Measurements from ENCODE around the gene GNB4. TPM values are rescaled to one million over a fixed set of nuclear protein-coding genes. Genes with fewer than 3 reads are reported as not detected.

The GNB4 gene
- total RNA-seq, 120 experiments from 2014 or later: 10.8 to 30.8 (median 20.6) TPM

Other genes with a start within 250 kb of the GNB4 start
- 1 to 10 TPM; 2.0 to 8.5 (median 3.6) TPM for gene KCNMB3, start 200.4 kb downstream of the GNB4 start, total RNA-seq
- 10 to 100 TPM; 23.7 to 44.6 (median 31.9) TPM for gene ZNF639, start 128.4 kb downstream of the GNB4 start, total RNA-seq
- gene MFN1, start 103.8 kb downstream of the GNB4 start, total RNA-seq: 10 to 100 TPM; 33.7 to 79.8 (median 60.2) TPM
- 10 to 100 TPM in 96 of 120 experiments, 1 to 10 TPM in 24; 4.3 to 34.8 (median 14.3) TPM for gene ACTL6A, start 111.5 kb upstream of the GNB4 start, total RNA-seq
- 10 to 100 TPM; 15.4 to 40.1 (median 29.3) TPM for gene MRPL47, start 153.2 kb upstream of the GNB4 start, total RNA-seq
- 100 to 1,000 TPM in 105 of 120 experiments, 10 to 100 TPM in 15; 67.8 to 191 (median 127) TPM for gene NDUFB5, start 153.3 kb upstream of the GNB4 start, total RNA-seq
- gene USP13, start 201.6 kb upstream of the GNB4 start, total RNA-seq: 10 to 100 TPM in 117 of 120 experiments, 1 to 10 TPM in 3; 9.0 to 20.1 (median 14.3) TPM